Neuronal stem cell (in vitro differentiated cells): ENCODE data around the gene FBXL14.

Experiments used
- DNase-seq: peaks from one replicate; pipeline ENCODE4 v3.0.0-alpha.2; 2013; ENCODE audit warnings: low spot score
- H2AFZ ChIP-seq: one replicate; pipeline ENCODE4 v1.6.1; 2013; ENCODE audit warnings: mild to moderate bottlenecking, low read length, inconsistent platforms
- H2AK5ac ChIP-seq: 2 replicates; pipeline ENCODE4 v1.6.1; 2013; ENCODE audit warnings: low read depth, mild to moderate bottlenecking, inconsistent platforms, low read length, moderate library complexity, mixed read lengths
- H2BK120ac ChIP-seq: 2 replicates; pipeline ENCODE4 v1.6.1; 2013; ENCODE audit warnings: low read depth, mild to moderate bottlenecking, inconsistent platforms, low read length, moderate library complexity, mixed read lengths
- H2BK12ac ChIP-seq: one replicate; pipeline ENCODE4 v1.6.1; 2013; ENCODE audit warnings: low read length, inconsistent platforms
- H2BK15ac ChIP-seq: 2 replicates; pipeline ENCODE4 v1.6.1; 2013; ENCODE audit warnings: mild to moderate bottlenecking, low read length, inconsistent platforms, mixed read lengths
- H2BK5ac ChIP-seq: one replicate; pipeline ENCODE4 v1.6.1; 2013; ENCODE audit warnings: inconsistent platforms, mild to moderate bottlenecking, low read length, moderate library complexity
- H3K14ac ChIP-seq: one replicate; pipeline ENCODE4 v1.6.1; 2013; ENCODE audit warnings: low read length, inconsistent platforms
- H3K18ac ChIP-seq: 2 replicates; pipeline ENCODE4 v1.6.1; 2013; ENCODE audit warnings: low read length, inconsistent platforms
- H3K23ac ChIP-seq: 2 replicates; pipeline ENCODE4 v1.6.1; 2013; ENCODE audit warnings: low read depth, mild to moderate bottlenecking, mixed read lengths, low read length, inconsistent platforms; ENCODE audit not compliant: poor library complexity
- H3K27ac ChIP-seq: replicated peaks from 3 replicates; pipeline ENCODE4 v1.5.1; 2013; ENCODE audit warnings: low read length, inconsistent platforms
- H3K27me3 ChIP-seq, 3 experiments: 2 replicates each; pipeline ENCODE4 v1.6.1; 2013; ENCODE audit warnings: low read length in 3 of 3, mild to moderate bottlenecking in 2 of 3, inconsistent platforms in 1 of 3, low read depth in 1 of 3, mixed read lengths in 1 of 3, moderate library complexity in 1 of 3; ENCODE audit not compliant: control insufficient read depth in 3 of 3, insufficient read depth in 3 of 3
- H3K36me3 ChIP-seq, 2 donors: replicated peaks in 1 of 2; 2 replicates each; pipeline ENCODE4 v1.6.1; 2013; ENCODE audit warnings: low read length in 2 of 2; ENCODE audit not compliant: control insufficient read depth in 2 of 2, insufficient read depth in 2 of 2
- H3K4ac ChIP-seq: 2 replicates; pipeline ENCODE4 v1.6.1; 2013; ENCODE audit warnings: inconsistent platforms, mild to moderate bottlenecking, low read length, moderate library complexity
- H3K4me1 ChIP-seq, 2 donors: 1 replicate in 1 of 2; 2 replicates in 1 of 2; pipeline ENCODE4 v1.6.1; 2013; ENCODE audit warnings: low read length in 2 of 2, low read depth in 1 of 2; ENCODE audit not compliant: control insufficient read depth in 2 of 2, insufficient read depth in 1 of 2
- H3K4me2 ChIP-seq: one replicate; pipeline ENCODE4 v1.6.1; 2013; ENCODE audit warnings: mild to moderate bottlenecking, low read length, inconsistent platforms; ENCODE audit not compliant: insufficient read depth, poor library complexity, severe bottlenecking
- H3K4me3 ChIP-seq, 2 donors: 2 replicates each; pipeline ENCODE4 v1.5.1; 2013; ENCODE audit warnings: low read length in 2 of 2, mild to moderate bottlenecking in 2 of 2, inconsistent platforms in 1 of 2, moderate library complexity in 1 of 2
- H3K79me1 ChIP-seq: one replicate; pipeline ENCODE4 v1.6.1; 2013; ENCODE audit warnings: low read depth, mild to moderate bottlenecking, inconsistent platforms, low read length, moderate library complexity
- H3K9ac ChIP-seq: one replicate; pipeline ENCODE4 v1.6.1; 2013; ENCODE audit warnings: mild to moderate bottlenecking, low read depth, low read length, inconsistent platforms; ENCODE audit not compliant: poor library complexity
- H3K9me3 ChIP-seq, 2 donors: replicated peaks in 1 of 2; 2 replicates each; pipeline versions ENCODE3 to v1.6.1; 2013; ENCODE audit warnings: low read length in 2 of 2, mild to moderate bottlenecking in 2 of 2, inconsistent platforms in 1 of 2, low read depth in 1 of 2, mixed read lengths in 1 of 2, moderate library complexity in 1 of 2; ENCODE audit not compliant: control insufficient read depth in 2 of 2, insufficient read depth in 1 of 2
- H4K8ac ChIP-seq: one replicate; pipeline ENCODE4 v1.6.1; 2013; ENCODE audit warnings: low read depth, mild to moderate bottlenecking, inconsistent platforms, low read length, moderate library complexity
- H4K91ac ChIP-seq: one replicate; pipeline ENCODE4 v1.6.1; 2013; ENCODE audit warnings: low read length, low read depth, mild to moderate bottlenecking, inconsistent platforms; ENCODE audit not compliant: poor library complexity
- WGBS, 2 donors: extraction: QIAGEN DNeasy Blood & Tissue Kit; methylation state at CpG; one replicate each; pipeline ENCODE4 v1.1.7; 2013; ENCODE audit warnings: missing lambda C conversion rate in 2 of 2, mixed read lengths in 1 of 2; ENCODE audit not compliant: insufficient read length in 2 of 2, insufficient replicate concordance in 1 of 2; ENCODE audit errors: extremely low coverage in 2 of 2; 5-methylcytosine and 5-hydroxymethylcytosine counted together

Gene FBXL14

DNA sequence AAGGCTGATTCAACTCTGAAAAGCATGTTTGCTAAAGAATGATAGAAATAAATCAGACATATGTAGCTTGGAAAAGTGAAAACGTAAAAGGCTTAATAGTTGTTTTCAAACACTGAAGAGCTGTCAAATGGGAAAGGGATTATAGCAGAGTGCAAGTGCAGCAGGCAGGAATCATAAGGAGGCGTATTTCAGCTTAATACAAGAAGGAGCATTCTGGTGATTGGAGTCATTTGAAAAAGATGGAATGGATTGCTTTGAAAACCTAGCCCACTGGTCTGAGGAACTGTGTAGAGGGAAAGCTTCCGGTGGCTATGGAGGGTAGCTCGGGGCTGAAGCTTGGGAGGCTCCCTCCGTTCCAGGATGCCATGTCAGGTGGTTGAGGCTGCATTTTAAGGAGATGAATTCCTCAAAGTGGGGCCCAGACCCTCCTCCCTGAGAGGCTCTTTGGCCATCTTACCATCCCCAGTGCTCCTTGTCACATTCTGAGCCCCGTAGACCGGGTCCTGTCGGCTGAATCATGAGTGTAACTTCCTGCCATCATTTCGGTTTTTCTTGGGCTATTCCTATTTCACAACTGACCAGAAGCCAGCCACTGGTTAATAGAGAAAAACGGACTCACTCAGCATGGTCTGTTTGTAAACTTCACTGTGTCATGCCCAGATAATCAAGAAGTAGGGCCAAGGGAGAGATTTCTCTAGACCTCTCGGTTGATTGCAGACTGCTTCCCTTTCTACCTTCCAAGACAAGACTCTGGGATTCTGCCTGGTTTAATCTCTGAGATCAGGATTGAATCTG, 41.1 kb upstream of the FBXL14 start:
- WGBS, 2 donors, result no CpG with 5 or more reads among the region's 11 CpGs
- DNase-seq, result no peak

DNA sequence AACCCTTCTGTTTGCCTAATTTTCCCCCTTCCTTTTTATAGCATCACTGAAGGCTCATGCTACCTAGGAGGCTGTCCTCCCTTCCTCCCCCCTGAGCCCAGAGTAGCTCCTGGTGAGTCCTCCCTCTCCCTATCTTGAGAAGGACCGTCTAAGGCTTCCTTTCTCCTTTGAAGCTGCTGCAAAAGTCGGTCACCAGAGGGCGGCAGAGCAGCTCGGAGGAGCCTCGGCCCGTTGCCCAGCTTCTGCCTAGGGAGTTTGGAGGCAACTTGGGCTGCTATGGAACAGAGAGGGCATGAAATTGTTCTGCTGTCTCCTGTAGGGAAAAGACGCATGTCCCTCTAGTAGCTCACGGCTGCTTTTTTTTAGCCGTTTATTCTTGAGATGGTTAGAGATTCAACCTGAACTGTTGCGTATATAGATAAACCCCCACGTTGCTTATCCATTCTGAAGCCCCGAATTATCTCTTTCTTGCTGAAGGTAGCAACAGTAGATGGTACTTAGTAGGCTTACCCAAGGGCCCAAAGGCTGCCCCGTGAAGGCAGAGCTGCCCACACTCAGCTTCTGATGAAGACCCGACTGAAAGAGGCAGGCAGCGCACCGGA, 40.3 kb upstream of the FBXL14 start:
- DNase-seq, result no peak
- no peaks in the 10 kb centered on the region for H3K79me1 ChIP-seq
- H2BK12ac ChIP-seq, result no peak overlapping the region
- peaks cover 0 to 34% of the 10 kb centered on the region in 2 donors for H3K36me3 ChIP-seq
- H3K4me1 ChIP-seq, result peaks cover 12 to 15% of the 10 kb centered on the region in 2 donors
- no peak overlapping the region for H3K18ac ChIP-seq
- H2BK5ac ChIP-seq, result no peak overlapping the region
- no peak overlapping the region for H3K4me3 ChIP-seq
- no peak overlapping the region for H3K9ac ChIP-seq
- H3K4ac ChIP-seq, result no peak overlapping the region
- no peak overlapping the region for H2BK120ac ChIP-seq
- no peak overlapping the region for H4K91ac ChIP-seq
- H2BK15ac ChIP-seq, result no peak overlapping the region
- H3K4me2 ChIP-seq, result no peak overlapping the region
- H3K14ac ChIP-seq, result no peak overlapping the region
- no peak overlapping the region for H3K27ac ChIP-seq
- no peak overlapping the region for H2AK5ac ChIP-seq
- no CpG with 5 or more reads among the region's 16 CpGs for WGBS, 2 donors
- no peak overlapping the region for H4K8ac ChIP-seq
- no peak overlapping the region for H3K23ac ChIP-seq
- H2AFZ ChIP-seq, result no peak overlapping the region
- H3K27me3 ChIP-seq, result peaks cover 0 to 60% (median 10%) of the 10 kb centered on the region in 3 experiments
- H3K9me3 ChIP-seq, result no peaks in the 10 kb centered on the region

More for the DNA sequence above, 41.1 kb upstream of the FBXL14 start:
- Histone ChIP-seq H4K91ac (no peak overlapping the region), H3K18ac (no peak overlapping the region), H3K14ac (no peak overlapping the region), H3K4me3 (no peak overlapping the region), H3K79me1 (no peaks in the 10 kb centered on the region), H3K27me3 (peaks cover 0 to 52% (median 6%) of the 10 kb centered on the region in 3 experiments), H4K8ac (no peak overlapping the region), H3K9me3 (no peaks in the 10 kb centered on the region), H3K27ac (no peak overlapping the region), H2BK15ac (no peak overlapping the region), H2AFZ (no peak overlapping the region), H3K4me2 (no peak overlapping the region), H2BK5ac (no peak overlapping the region), H2BK12ac (no peak overlapping the region), H3K4me1 (peaks cover 6 to 11% of the 10 kb centered on the region in 2 donors), H3K4ac (no peak overlapping the region), H2AK5ac (no peak overlapping the region), H3K36me3 (peaks cover 0 to 38% of the 10 kb centered on the region in 2 donors), H3K23ac (no peak overlapping the region), H2BK120ac (no peak overlapping the region), H3K9ac (no peak overlapping the region)

DNA sequence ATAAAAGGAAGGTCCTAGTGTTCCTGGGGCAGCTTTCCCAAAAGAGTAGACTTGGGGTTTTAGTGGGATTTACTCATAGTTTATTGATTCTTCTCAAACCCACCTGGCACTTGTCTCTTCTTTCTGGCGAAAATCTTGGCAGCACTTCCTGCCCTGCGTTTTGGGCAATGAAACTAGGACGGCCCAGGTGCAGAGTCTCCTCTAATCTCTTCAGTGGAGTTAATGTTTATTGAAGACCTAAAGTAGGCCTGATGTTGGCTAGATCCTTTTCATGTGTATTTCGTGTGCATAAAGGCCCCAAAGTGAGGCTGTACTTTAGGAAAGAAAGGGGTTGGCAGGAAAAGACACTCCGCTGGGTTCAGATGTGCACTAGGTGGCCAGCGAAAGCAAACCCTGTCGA, 39.8 kb upstream of the FBXL14 start:
- Histone ChIP-seq H3K79me1 (no peaks in the 10 kb centered on the region), H3K9ac (no peak overlapping the region), H3K4ac (no peak overlapping the region), H3K4me2 (no peak overlapping the region), H2BK12ac (no peak overlapping the region), H3K9me3 (no peaks in the 10 kb centered on the region), H4K8ac (no peak overlapping the region), H2AFZ (no peak overlapping the region), H3K23ac (no peak overlapping the region), H2BK15ac (no peak overlapping the region), H2AK5ac (no peak overlapping the region), H3K18ac (no peak overlapping the region), H3K4me3 (no peak overlapping the region), H2BK120ac (no peak overlapping the region), H3K27ac (no peak overlapping the region), H2BK5ac (no peak overlapping the region), H3K27me3 (peaks cover 0 to 66% (median 15%) of the 10 kb centered on the region in 3 experiments), H3K4me1 (peaks cover 16 to 17% of the 10 kb centered on the region in 2 donors), H3K36me3 (peaks cover 0 to 34% of the 10 kb centered on the region in 2 donors), H4K91ac (no peak overlapping the region), H3K14ac (no peak overlapping the region)
- WGBS, 2 donors, result no CpG with 5 or more reads among the region's 7 CpGs
- no peak for DNase-seq

DNA sequence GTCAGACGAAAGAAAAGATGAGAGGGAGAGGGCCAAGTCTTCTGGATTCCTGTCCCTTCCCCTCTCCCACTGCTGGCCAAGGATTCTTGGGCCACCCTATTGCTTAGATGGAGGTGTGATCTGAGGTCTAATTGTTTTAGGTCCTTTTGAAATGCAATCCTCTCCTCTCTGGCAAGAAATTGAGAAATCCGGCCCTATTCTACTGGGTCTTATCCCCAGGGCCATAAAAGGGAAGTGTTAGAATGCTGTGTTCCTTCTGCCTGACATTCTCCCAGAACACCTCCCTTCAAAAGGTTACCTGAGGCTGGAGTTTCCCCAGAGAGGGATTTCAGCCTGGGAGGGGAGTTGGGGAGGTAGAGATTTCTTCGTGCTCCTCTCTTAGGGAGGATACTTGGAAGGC, 39.1 kb upstream of the FBXL14 start:
- Histone ChIP-seq H2AK5ac (no peak overlapping the region), H3K27me3 (peaks cover 0 to 73% (median 18%) of the 10 kb centered on the region in 3 experiments), H2BK5ac (no peak overlapping the region), H2BK12ac (no peak overlapping the region), H3K79me1 (no peaks in the 10 kb centered on the region), H2AFZ (no peak overlapping the region), H3K18ac (no peak overlapping the region), H3K27ac (no peak overlapping the region), H3K4me2 (no peak overlapping the region), H3K4me3 (no peak overlapping the region), H3K9me3 (no peaks in the 10 kb centered on the region), H4K91ac (no peak overlapping the region), H3K36me3 (peaks cover 0 to 30% of the 10 kb centered on the region in 2 donors), H4K8ac (no peak overlapping the region), H3K4ac (no peak overlapping the region), H3K14ac (no peak overlapping the region), H2BK120ac (no peak overlapping the region), H3K23ac (no peak overlapping the region), H2BK15ac (no peak overlapping the region), H3K4me1 (peaks cover 19 to 22% of the 10 kb centered on the region in 2 donors), H3K9ac (no peak overlapping the region)
- no CpG with 5 or more reads among the region's 3 CpGs for WGBS, 2 donors
- DNase-seq, result no peak
